Activated naive CD4-positive, alpha-beta T cell treated with anti-CD3 and anti-CD28 coated beads, Interleukin-2, amount 10 ng/mL, durations not matched to agents 7 days and 5 days (primary cell): ENCODE results near the gene SLC28A1.

Experiments used
- CTCF ChIA-PET: fragments of 350-600 bp; sonication (Branson Sonifier 250); formaldehyde crosslinking; loops from one replicate; lab custom pipeline; 2021; ENCODE audit warnings: antibody characterized with exemption; lab: Charles Lee
- DNase-seq: peaks from one replicate; pipeline ENCODE4 v3.0.0-alpha.2; 2020
- H3K27ac Mint-ChIP-seq: one replicate; pipeline ENCODE4 v1.8.0; 2021; ENCODE audit warnings: mild to moderate bottlenecking, moderate library complexity, mixed read lengths
- H3K27me3 Mint-ChIP-seq: one replicate; pipeline ENCODE4 v1.8.0; 2021; ENCODE audit warnings: mild to moderate bottlenecking, mixed read lengths
- H3K36me3 Mint-ChIP-seq: one replicate; pipeline ENCODE4 v1.8.0; 2021; ENCODE audit warnings: mixed read lengths
- H3K4me1 Mint-ChIP-seq: one replicate; pipeline ENCODE4 v1.8.0; 2021; ENCODE audit warnings: mixed read lengths
- H3K4me3 Mint-ChIP-seq: one replicate; pipeline ENCODE4 v1.8.0; 2021; ENCODE audit warnings: mild to moderate bottlenecking, moderate library complexity, mixed read lengths
- H3K9me3 Mint-ChIP-seq: one replicate; pipeline ENCODE4 v1.8.0; 2021; ENCODE audit warnings: mixed read lengths

The SLC28A1 gene

DNA sequence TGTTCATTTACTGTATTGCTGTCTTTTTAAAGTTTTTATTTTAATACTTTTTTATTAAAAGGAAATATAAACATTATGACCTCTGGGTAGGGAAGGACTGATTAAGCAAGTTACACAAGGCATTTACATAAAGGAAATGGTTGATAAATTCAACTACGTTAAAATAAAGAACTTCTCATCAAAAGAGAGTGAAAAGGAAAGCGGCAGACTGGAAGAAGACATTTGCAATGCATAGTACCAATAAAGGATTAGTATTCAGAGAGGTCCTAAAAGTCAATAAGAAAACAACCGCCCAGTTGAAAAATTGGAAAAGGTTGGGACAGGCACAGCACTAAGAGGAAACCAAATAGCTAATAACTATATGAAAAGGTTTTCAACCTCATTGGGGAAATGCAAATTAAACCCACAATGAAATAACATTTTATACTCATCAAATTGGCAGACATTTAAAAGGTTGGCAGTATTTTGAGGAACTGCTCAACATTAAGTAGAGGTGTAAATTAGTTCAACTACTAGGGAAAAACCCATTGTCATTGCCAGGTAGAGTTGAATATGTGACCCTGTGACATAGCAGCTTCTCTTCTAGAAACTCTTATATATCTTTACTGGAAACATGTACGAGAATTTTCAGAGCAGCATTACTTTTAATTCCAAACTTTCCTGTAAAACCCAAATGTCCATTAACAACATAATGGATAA lies 106.7 kb downstream of the SLC28A1 start:
- Mint-ChIP-seq H3K4me1 (peaks cover 45% of the 10 kb centered on the region), H3K4me3 (no peak overlapping the region)
- CTCF ChIA-PET, result no interaction called here

DNA sequence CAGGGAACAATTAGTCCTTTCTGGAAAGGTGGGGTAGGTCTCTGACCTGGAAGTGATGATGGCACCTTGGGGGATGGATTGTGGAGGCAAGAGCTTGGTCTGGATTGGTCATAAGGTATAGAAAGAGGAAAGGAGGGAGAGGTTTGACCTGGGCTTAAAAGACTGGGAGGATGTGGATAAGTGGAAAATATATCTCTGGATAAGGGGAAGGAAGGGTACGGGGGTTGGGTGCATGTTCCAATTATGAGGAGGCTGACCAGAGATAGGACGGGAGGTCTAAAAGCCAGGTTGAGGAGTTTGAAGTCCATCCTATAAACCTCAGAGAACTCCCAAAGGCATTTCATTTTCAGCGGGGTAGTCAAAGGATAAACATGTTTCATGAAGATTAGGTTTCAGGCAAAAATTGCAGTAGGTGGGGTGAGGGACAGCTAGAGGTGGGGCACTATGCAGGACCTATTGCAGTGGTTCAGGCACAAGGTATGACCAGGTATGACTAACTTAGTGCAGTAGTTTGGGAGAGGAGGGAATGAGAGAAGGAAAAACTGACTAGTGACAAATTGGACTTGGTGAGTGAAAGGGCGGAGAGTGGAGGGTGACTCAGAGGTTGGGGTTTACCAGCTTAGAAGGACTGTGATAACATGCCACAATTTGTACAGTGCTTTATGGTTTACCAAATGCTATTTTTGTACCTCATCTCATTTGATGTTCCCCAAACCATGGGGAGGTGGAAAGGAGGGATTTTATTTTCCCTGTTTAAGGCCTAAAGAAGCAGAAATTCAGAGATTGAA lies 107.9 kb downstream of the SLC28A1 start:
- no peaks in the 10 kb centered on the region for H3K9me3 Mint-ChIP-seq
- no peak overlapping the region for H3K4me3 Mint-ChIP-seq
- no peak for DNase-seq
- CTCF ChIA-PET, result interaction anchor here (0.5 to 0.6 kb wide), 2 partner anchors 287 to 424 kb away, joined by 3 read pairs; no protein-coding TSS in a partner anchor
- H3K27ac Mint-ChIP-seq, result no peak overlapping the region
- peaks cover 34% of the 10 kb centered on the region for H3K4me1 Mint-ChIP-seq
- H3K27me3 Mint-ChIP-seq, result no peaks in the 10 kb centered on the region
- peaks cover 1% of the 10 kb centered on the region for H3K36me3 Mint-ChIP-seq

More for the DNA sequence above, 106.7 kb downstream of the SLC28A1 start:
- Mint-ChIP-seq H3K27me3 (no peaks in the 10 kb centered on the region), H3K9me3 (no peaks in the 10 kb centered on the region), H3K27ac (no peak overlapping the region), H3K36me3 (peaks cover 4% of the 10 kb centered on the region)
- no peak for DNase-seq
